Islet precursor cell (in vitro differentiated cells): ENCODE measurements around the gene ELOVL5.
A peak's percentile ranks its signal among the peaks of the same experiment; 100 is the strongest.
"Not testable (repeated sequence)": the region's sequence is repeated elsewhere in the genome, so short reads cannot be mapped to it uniquely, and the experiment has no call there.

Source experiments
- DNase-seq: peaks from one replicate; pipeline ENCODE4 v3.0.0-alpha.2; 2018

The ELOVL5 gene

DNA sequence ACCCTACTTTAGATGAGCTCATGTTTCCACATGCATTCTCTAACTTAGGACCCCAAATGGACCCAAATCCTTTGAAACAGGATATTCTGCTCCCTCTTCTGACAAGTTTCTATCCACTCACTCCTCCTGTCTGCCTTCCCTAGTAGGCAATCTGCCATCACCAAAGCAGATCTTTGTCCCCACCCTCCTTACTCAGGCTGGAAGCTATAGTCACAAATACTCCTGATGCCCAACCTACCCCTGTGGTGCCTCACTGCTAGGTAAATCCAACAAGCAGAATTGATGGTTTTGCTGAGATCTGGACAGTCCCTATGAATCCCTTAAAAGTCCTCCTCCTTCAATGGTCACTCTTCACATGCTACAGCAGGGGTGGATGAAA, 21.7 kb downstream of the ELOVL5 start:
- DNase-seq: no peak

GRCh38 chr6:53326372-53327016, 22.3 kb downstream of the ELOVL5 start:
- DNase-seq: peak; percentile 97

- no peak for DNase-seq
These were observed 23.0 kb downstream of the ELOVL5 start for GRCh38 chr6:53325785-53326184.

- no peak for DNase-seq
These were observed 26.3 kb downstream of the ELOVL5 start for GRCh38 chr6:53322188-53323029.

DNA sequence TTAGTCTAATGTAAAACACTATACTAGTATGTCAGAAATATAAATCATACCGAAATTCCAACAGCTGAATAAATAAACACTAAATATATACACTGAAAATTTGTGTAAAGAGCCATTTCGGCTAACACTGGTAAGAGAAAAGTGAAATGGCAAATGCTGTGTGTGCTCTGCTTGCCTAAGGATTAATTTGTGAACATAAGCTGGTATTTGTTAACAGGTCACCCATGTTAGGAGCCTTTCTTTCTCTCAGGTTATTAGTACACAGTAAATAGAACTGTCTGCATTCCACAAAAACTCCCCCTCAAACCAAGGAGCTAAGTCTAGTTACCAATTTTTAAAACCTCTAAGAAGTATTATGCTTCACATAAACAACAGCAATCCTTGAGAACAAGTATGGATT, 27.0 kb downstream of the ELOVL5 start:
- no peak for DNase-seq

DNA sequence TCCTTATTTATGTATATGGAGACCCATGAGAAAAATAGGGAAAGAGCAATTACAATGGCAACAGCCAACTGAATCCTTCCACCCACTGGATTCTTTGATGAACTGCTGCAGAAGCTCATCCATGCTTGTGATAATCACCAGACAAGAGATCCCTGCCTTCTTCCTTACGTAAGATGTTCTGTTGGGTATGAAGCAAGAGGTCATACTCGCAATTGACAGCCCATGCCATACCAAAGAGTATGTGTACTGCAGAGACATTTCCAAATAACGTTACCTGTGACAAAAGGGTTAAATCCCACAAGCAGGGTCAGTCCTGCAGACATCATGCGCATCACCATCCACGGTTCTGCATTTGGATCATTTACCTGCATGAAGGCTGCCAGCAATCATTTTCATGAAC, 27.8 kb downstream of the ELOVL5 start:
- DNase-seq: no peak

DNA sequence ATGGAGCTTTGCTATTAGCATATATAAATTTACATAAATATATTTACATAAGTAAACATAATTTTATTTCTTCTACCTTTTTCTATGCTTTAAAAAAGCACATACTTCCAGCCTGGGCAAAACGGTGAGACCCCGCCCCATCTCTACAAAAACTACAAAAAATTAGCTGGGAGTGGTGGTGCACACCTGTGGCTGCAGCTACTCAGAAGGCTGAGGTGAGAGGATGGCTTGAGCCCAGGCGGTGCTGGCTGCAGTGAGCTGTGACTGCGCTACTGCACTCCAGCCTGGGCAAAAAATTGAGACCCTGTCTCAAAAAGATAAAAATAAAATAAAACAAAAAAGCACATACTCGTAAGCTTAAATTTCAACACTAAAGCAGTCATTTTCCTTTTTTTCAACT, 30.3 kb downstream of the ELOVL5 start:
- no peak for DNase-seq

- no peak for DNase-seq
These were observed 30.9 kb downstream of the ELOVL5 start for GRCh38 chr6:53317861-53318260.

DNA sequence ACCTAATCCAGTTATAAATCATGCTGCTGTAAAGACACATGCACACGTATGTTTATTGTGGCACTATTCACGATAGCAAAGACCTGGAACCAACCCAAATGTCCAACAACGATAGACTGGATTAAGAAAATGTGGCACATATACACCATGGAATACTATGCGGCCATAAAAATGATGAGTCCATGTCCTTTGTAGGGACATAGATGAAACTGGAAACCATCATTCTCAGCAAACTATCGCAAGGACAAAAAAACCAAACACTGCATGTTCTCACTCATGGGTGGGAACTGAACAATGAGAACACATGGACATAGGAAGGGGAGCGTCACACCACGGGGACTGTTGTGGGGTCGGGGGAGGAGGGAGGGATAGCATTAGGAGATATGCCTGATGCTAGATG, 31.5 kb downstream of the ELOVL5 start:
- not testable (repeated sequence) for DNase-seq

DNA sequence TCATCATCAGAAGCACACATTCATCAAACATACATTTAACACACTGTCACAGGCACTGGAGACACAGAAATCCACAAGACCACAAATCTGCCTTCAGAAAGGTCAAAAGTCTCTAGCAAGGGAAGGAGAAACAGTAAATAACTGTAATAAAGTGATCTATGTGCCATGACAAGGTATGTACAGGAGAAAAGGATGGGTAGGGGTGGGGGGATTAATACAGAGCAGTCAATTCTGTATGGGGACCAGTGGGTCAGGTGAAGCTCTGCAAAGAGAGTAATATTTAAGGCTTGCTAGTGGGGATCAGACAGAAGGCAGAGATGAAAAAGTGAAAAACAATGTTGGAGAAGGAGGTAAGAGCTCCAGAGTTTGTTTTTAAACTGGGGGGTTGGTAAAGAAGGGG, 32.6 kb downstream of the ELOVL5 start:
- DNase-seq: no peak

- no peak for DNase-seq
These were observed 33.5 kb downstream of the ELOVL5 start for GRCh38 chr6:53315086-53315724.

DNA sequence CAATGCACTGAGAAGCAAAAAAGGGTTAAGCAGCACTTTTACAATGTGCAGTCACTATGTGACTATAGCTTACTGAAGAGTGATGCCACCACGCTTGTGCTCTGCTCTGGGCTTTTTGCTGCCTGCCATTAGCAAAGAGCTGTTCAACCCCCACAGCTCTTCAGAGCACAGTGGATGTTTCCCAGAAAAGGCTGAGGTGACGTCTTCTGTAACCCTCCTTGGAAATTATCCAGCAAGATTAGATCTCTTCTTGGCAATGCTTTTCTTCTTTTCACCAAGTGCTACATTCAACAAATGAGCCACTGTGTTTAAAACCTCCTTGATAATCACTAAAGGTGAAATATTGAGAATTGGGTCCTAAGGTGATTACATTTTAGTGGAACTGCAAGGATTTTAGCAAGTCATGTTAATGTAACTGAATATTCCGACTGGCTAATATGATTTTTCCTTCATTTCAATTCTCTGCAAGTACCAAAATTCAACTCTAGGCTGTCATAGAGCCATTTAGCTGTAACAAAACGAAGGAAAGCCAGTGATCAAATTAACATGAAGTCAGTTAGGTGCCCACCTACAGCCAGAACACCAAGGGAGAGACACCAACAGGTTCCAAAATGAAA, 34.9 kb downstream of the ELOVL5 start:
- DNase-seq: no peak

DNA sequence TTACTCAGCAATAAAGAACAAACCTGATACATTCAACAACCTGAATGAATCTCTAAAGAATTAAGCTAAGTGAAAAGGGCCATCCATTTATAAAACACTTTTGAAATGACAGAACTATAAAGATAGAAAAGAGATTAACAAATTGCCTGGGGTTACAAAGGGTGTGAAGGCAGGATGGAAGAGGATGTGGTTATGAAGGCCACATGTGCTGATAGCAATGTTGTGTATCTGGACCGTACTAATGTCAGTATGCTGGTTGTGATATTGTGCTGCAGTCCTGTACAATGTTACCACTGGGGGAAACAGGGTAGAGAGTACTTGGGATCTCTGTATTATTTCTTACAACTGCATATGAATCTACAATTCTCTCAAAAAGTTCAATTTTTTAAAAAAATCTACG, 36.4 kb downstream of the ELOVL5 start:
- no peak for DNase-seq

DNA sequence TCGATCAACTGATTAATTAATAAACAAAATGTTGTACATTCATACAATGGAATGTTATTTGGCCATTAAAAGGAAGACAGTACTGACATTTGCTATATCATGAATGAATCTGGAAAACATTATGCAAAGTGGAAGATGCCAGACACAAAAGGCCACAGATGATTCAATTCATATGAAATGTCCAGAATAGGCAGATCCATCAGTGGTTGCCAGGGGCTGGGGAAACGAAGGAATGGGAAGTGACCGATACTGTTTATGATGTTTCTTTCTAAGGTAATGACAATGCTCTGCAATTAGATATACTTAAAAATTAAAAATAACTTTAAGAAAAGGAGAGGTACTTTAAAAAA, 37.2 kb downstream of the ELOVL5 start:
- DNase-seq: no peak

GRCh38 chr6:53310771-53311585, 37.8 kb downstream of the ELOVL5 start:
- no peak for DNase-seq

GRCh38 chr6:53309901-53310300, 38.8 kb downstream of the ELOVL5 start:
- no peak for DNase-seq

- no peak for DNase-seq
These were observed 39.5 kb downstream of the ELOVL5 start for GRCh38 chr6:53309059-53309900.

- no peak for DNase-seq
These were observed 41.9 kb downstream of the ELOVL5 start for GRCh38 chr6:53306819-53307347.

DNA sequence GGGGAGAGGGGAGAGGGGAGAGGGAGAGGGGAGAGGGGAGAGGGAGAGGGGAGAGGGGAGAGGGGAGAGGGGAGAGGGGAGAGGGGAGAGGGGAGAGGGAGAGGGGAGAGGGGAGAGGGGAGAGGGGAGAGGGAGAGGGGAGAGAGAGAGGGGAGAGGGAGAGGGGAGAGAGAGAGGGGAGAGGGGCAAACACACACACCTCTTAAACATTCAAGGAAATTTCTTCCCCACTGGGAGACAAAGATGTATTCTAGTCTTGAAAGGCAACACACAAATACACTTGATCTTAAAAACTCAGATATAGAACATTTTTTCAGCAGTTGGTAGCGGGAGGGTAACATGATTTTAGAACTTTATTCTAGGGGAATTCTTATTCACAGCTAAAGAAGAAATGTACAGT, 42.5 kb downstream of the ELOVL5 start:
- DNase-seq: not testable (repeated sequence)

- not testable (repeated sequence) for DNase-seq
These were observed 43.2 kb downstream of the ELOVL5 start for GRCh38 chr6:53305506-53306005.

- not testable (repeated sequence) for DNase-seq
These were observed 43.8 kb downstream of the ELOVL5 start for GRCh38 chr6:53304953-53305352.
